NCI-H1417 treated with DMSO at 0.1 percent for 48 hours (cell line): ENCODE measurements around the gene XCR1.

ENCODE experiments used
- DNase-seq: peaks from one replicate; lab custom pipeline; 2025; lab: John Stamatoyannopoulos, UW

Gene XCR1

GRCh38 chr3:45984331-45985312, 42.7 kb downstream of the XCR1 start:
- DNase-seq = no peak

- DNase-seq = no peak
These were observed 43.5 kb downstream of the XCR1 start for GRCh38 chr3:45983770-45984169.

GRCh38 chr3:45981346-45982074, 45.8 kb downstream of the XCR1 start:
- no peak for DNase-seq

GRCh38 chr3:45980819-45981218, 46.5 kb downstream of the XCR1 start:
- DNase-seq = no peak

- DNase-seq = no peak
These were observed 47.0 kb downstream of the XCR1 start for GRCh38 chr3:45980229-45980813.

- DNase-seq = no peak
These were observed 47.9 kb downstream of the XCR1 start for GRCh38 chr3:45979378-45979777.

GRCh38 chr3:45978006-45978761, 49.1 kb downstream of the XCR1 start:
- DNase-seq = no peak

GRCh38 chr3:45976191-45977091, 50.8 kb downstream of the XCR1 start:
- DNase-seq = no peak

GRCh38 chr3:45975686-45976085, 51.6 kb downstream of the XCR1 start:
- no peak for DNase-seq

GRCh38 chr3:45974686-45975085, 52.6 kb downstream of the XCR1 start:
- no peak for DNase-seq

GRCh38 chr3:45972534-45973402, 54.5 kb downstream of the XCR1 start:
- no peak for DNase-seq

GRCh38 chr3:45969953-45970352, 57.3 kb downstream of the XCR1 start:
- DNase-seq = no peak

- DNase-seq = no peak
These were observed 58.2 kb downstream of the XCR1 start for GRCh38 chr3:45969116-45969515.

GRCh38 chr3:45968706-45969105, 58.6 kb downstream of the XCR1 start:
- no peak for DNase-seq

GRCh38 chr3:45968149-45968548, 59.1 kb downstream of the XCR1 start:
- DNase-seq = no peak

GRCh38 chr3:45967724-45968123, 59.6 kb downstream of the XCR1 start:
- no peak for DNase-seq
